Upper lobe of right lung (tissue), 1 donor: ENCODE data around the gene SLC2A13. TPM values are rescaled to one million over a fixed set of nuclear protein-coding genes. Genes with fewer than 3 reads are reported as not detected.

ENCODE experiments used
- ATAC-seq: fragments of 200-7000 bp; cut with Tn5 transposase; one replicate; pipeline ENCODE4 v1.9.1; 2020; ENCODE audit warnings: mild to moderate bottlenecking, moderate library complexity
- DNase-seq: peaks from one replicate; pipeline ENCODE4 v3.0.0-alpha.2; 2020
- H3K27ac ChIP-seq: fragments of 200-600 bp; one replicate; pipeline ENCODE4 v1.8.0; 2022
- H3K27me3 ChIP-seq: fragments of 200-600 bp; one replicate; pipeline ENCODE4 v1.8.0; 2022; ENCODE audit warnings: mild to moderate bottlenecking
- H3K36me3 ChIP-seq: fragments of 200-600 bp; one replicate; pipeline ENCODE4 v1.8.0; 2022
- H3K4me1 ChIP-seq: fragments of 200-600 bp; one replicate; pipeline ENCODE4 v1.8.0; 2022
- H3K4me3 ChIP-seq: fragments of 200-600 bp; one replicate; pipeline ENCODE4 v1.8.0; 2022; ENCODE audit warnings: mild to moderate bottlenecking
- H3K9me3 ChIP-seq: fragments of 200-600 bp; one replicate; pipeline ENCODE4 v1.8.0; 2022
- CTCF ChIP-seq: fragments of 200-600 bp; IDR thresholded peaks from one replicate; pipeline ENCODE4 v1.8.0; 2022; ENCODE audit warnings: antibody characterized with exemption
- intact Hi-C: fragments of 100-400 bp; cut with DNase I; formaldehyde crosslinking; loops from one replicate; pipeline ENCODE4 v1.11.0; 2022
- total RNA-seq: library from RNA; stranded (reverse); fragmentation: NEBNext Ultra II Directional; extraction: Animal tissue kit (Norgen Biotek cat#: 25700); gene quantifications from one replicate; pipeline ENCODE4 v1.2.1, GENCODE V29; 2021
- donor health status: DM: no; HTN: yes; CAD: no; lungs with severe emphysema.

Gene SLC2A13
- total RNA-seq, 1 donor from 2014 or later, result 11.3 TPM

GRCh38 chr12:39966256-39966655 lies 139.6 kb downstream of the SLC2A13 start:
- Histone ChIP-seq H3K9me3 (no peaks in the 10 kb centered on the region), H3K36me3 (no peaks in the 10 kb centered on the region), H3K27me3 (no peaks in the 10 kb centered on the region), H3K27ac (no peak overlapping the region), H3K4me3 (no peak overlapping the region), H3K4me1 (no peaks in the 10 kb centered on the region)
- ATAC-seq, result no peak
- TF ChIP-seq CTCF, result no peak
- intact Hi-C loops, result no loop called here
- no peak for DNase-seq

DNA sequence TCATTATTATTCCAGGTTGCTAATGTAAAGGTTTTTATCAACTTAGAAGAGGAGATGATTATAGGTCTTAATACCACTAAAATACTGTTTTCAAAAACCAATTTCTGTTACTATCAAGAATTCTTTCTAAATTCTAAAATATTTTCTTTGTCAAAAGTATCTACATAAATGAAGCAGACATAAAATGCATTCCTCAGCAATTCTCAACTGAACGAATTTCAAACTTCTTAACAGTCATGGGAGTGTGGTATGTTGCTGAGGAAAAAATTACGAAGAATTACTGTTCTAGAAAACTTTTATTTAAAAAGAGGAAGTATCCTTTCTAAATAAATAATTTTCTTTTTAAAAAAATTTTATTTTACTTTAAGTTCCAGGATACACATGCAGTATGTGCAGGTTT lies 146.4 kb downstream of the SLC2A13 start:
- Histone ChIP-seq H3K4me3 (no peak overlapping the region), H3K36me3 (no peaks in the 10 kb centered on the region), H3K27me3 (no peaks in the 10 kb centered on the region), H3K27ac (no peak overlapping the region), H3K4me1 (no peaks in the 10 kb centered on the region), H3K9me3 (no peaks in the 10 kb centered on the region)
- DNase-seq (no peak), ATAC-seq (no peak)
- intact Hi-C loops, result no loop called here
- no peak for TF ChIP-seq CTCF

- intact Hi-C loops, result no loop called here
- no peaks in the 10 kb centered on the region for H3K36me3 ChIP-seq
- H3K4me1 ChIP-seq, result no peaks in the 10 kb centered on the region
- no peaks in the 10 kb centered on the region for H3K27me3 ChIP-seq
- no peak for ATAC-seq
- H3K9me3 ChIP-seq, result no peaks in the 10 kb centered on the region
- H3K27ac ChIP-seq, result no peak overlapping the region
- DNase-seq, result no peak
- no peak for TF ChIP-seq CTCF
- no peak overlapping the region for H3K4me3 ChIP-seq
Observed at GRCh38 chr12:39959031-39959430, 146.8 kb downstream of the SLC2A13 start.

GRCh38 chr12:39958377-39958776 lies 147.5 kb downstream of the SLC2A13 start:
- H3K4me3 ChIP-seq, result no peak overlapping the region
- peak; percentile 15 for TF ChIP-seq CTCF
- intact Hi-C loops, result no loop called here
- no peaks in the 10 kb centered on the region for H3K36me3 ChIP-seq
- no peak overlapping the region for H3K27ac ChIP-seq
- ATAC-seq (peak; percentile 28), DNase-seq (no peak)
- H3K27me3 ChIP-seq, result no peaks in the 10 kb centered on the region
- no peaks in the 10 kb centered on the region for H3K4me1 ChIP-seq
- H3K9me3 ChIP-seq, result no peaks in the 10 kb centered on the region

- H3K9me3 ChIP-seq, result no peaks in the 10 kb centered on the region
- no peak for TF ChIP-seq CTCF
- no peaks in the 10 kb centered on the region for H3K27me3 ChIP-seq
- DNase-seq (no peak), ATAC-seq (no peak)
- no peak overlapping the region for H3K4me3 ChIP-seq
- no peaks in the 10 kb centered on the region for H3K4me1 ChIP-seq
- H3K36me3 ChIP-seq, result no peaks in the 10 kb centered on the region
- H3K27ac ChIP-seq, result no peak overlapping the region
- intact Hi-C loops, result no loop called here
Observed at GRCh38 chr12:39956725-39957124, 149.2 kb downstream of the SLC2A13 start.
